GM23248 (cell line): ENCODE data around the gene SLC7A8.

ENCODE experiments used
- EZH2 ChIP-seq: fragments of 200-600 bp; sonication (generic); IDR thresholded peaks from 2 replicates; pipeline ENCODE4 v1.6.1; 2018; ENCODE audit warnings: antibody characterized with exemption, mild to moderate bottlenecking; ENCODE audit not compliant: insufficient read depth, poor library complexity, severe bottlenecking
- EZH2phosphoT487 ChIP-seq: fragments of 200-600 bp; sonication (generic); IDR thresholded peaks from 2 replicates; pipeline ENCODE4 v1.6.1; 2018; ENCODE audit warnings: antibody characterized with exemption, moderate library complexity, mild to moderate bottlenecking, low read depth; ENCODE audit not compliant: insufficient read depth

DNA sequence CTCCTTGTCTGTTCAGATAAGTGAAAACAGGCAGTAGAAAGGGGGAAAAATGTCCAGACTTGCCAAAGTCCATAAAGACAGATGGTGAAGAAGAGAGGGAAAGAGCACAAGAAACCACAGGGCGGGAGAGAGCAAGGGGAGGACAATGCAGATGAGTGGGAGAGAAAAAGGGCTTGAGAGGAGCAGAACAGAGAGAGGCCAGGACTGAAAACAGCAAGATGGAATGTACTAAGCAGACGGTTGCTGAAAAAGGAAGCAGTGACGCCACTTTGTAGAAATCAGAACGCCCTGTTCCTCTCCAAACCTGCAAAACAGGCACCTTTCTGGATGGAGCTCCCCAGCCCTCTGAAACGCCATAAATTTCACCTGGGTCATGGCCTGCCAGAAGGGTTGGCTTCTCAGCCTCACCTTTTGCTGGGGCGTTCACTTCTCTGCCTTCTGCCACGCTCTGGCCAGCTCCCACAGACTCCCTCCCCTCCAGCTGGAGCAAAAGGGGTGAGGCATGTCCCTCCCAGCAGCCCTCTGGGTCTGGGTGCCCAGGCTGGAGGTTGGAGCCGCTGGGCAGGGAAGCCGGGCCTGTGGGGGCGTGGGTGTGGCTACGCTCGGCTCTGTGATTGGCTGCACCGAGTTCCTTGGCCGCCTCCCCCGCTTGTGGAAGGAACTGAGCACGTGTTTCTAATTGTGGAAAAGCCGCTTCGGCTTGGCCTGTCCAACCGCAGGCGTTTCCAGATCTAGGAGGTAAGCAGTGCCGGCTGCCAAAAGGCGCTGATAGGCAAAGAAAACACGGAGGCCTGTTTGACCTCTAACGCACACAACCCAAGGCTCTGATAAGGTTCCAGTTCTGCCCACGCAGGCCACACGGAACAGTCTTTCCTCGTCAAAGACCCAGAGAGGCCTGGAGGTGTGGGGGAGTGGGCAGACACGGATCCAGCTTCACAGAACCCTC, 29.3 kb downstream of the SLC7A8 start:
- no peak for TF ChIP-seq EZH2
- no peak for TF ChIP-seq EZH2phosphoT487
